Left lung (tissue), 10 donors: Measurements from ENCODE around the gene EIPR1. TPM values are rescaled to one million over a fixed set of nuclear protein-coding genes. Genes with fewer than 3 reads are reported as not detected.

Source experiments
- ATAC-seq: fragments of 200-7000 bp; cut with Tn5 transposase; one replicate; pipeline ENCODE4 v1.9.1; 2020; ENCODE audit warnings: moderate library complexity
- DNase-seq, 4 donors: peaks; one replicate each; pipeline ENCODE4 v3.0.0-alpha.2; 2013 to 2020
- H3K27ac ChIP-seq, 2 donors: fragments of 200-600 bp; sonication (generic) in 1 of 2; one replicate each; pipeline versions ENCODE4 v1.5.0 to v1.8.0; 2020 to 2021
- H3K27me3 ChIP-seq, 2 donors: fragments of 200-600 bp; sonication (generic) in 1 of 2; one replicate each; pipeline versions ENCODE4 v1.5.0 to v1.8.0; 2020 to 2021
- H3K36me3 ChIP-seq, 2 donors: fragments of 200-600 bp; sonication (generic) in 1 of 2; one replicate each; pipeline versions ENCODE4 v1.5.0 to v1.8.0; 2020 to 2021
- H3K4me1 ChIP-seq, 2 donors: fragments of 200-600 bp; one replicate each; pipeline ENCODE4 v1.8.0; 2021
- H3K4me3 ChIP-seq, 2 donors: fragments of 200-600 bp; sonication (generic) in 1 of 2; one replicate each; pipeline versions ENCODE4 v1.5.0 to v1.8.0; 2020 to 2021; ENCODE audit warnings: mild to moderate bottlenecking in 1 of 2
- H3K9me3 ChIP-seq, 2 donors: fragments of 200-600 bp; sonication (generic) in 1 of 2; one replicate each; pipeline versions ENCODE4 v1.5.0 to v1.8.0; 2020 to 2021
- CTCF ChIP-seq, 2 donors: fragments of 200-600 bp; sonication (generic) in 1 of 2; IDR thresholded peaks; one replicate each; pipeline versions ENCODE4 v1.5.0 to v1.8.0; 2021; ENCODE audit warnings: antibody characterized with exemption in 2 of 2
- intact Hi-C, 2 donors: fragments of 100-400 bp; cut with DNase I; formaldehyde crosslinking; loops; one replicate each; pipeline versions ENCODE4 v1.11.2 to v1.14.2; 2022
- polyA plus RNA-seq, 6 donors: library from polyadenylated mRNA; unstranded; fragments of 120-200 nt; gene quantifications; one replicate each; pipeline ENCODE4 v1.2.1, GENCODE V29; 2013; ENCODE audit not compliant: insufficient read length in 6 of 6
- total RNA-seq, 2 donors: library from RNA; stranded (reverse); fragmentation: NEBNext Ultra II Directional; extraction: Animal tissue kit (Norgen Biotek cat#: 25700); gene quantifications; one replicate each; pipeline ENCODE4 v1.2.1, GENCODE V29; 2021
- donor health status: DM: no; HTN: yes; CAD: no.
- donor health status: DM: no; HTN: no; CAD: no.

EIPR1 gene
- total and polyA plus RNA-seq, 8 donors: 18.1 to 24.4 (median 21.0) TPM

GRCh38 chr2:3312576-3313345 lies 64.9 kb downstream of the EIPR1 start:
- Histone ChIP-seq H3K27ac (no peak overlapping the region), H3K27me3 (no peaks in the 10 kb centered on the region), H3K9me3 (no peaks in the 10 kb centered on the region), H3K36me3 (no peaks in the 10 kb centered on the region), H3K4me3 (no peak overlapping the region), H3K4me1 (no peaks in the 10 kb centered on the region)
- DNase-seq: peak in 1 of 4 donors; percentile 29
- no peak for TF ChIP-seq CTCF (IDR thresholded peaks at IDR 0.05)
- no peak for ATAC-seq
- intact Hi-C loops: no loop called here

GRCh38 chr2:3311601-3312000 lies 66.0 kb downstream of the EIPR1 start:
- no peak overlapping the region for H3K4me3 ChIP-seq
- H3K27me3 ChIP-seq: no peaks in the 10 kb centered on the region
- no peak overlapping the region for H3K27ac ChIP-seq
- H3K36me3 ChIP-seq: no peaks in the 10 kb centered on the region
- ATAC-seq: no peak
- peak in 1 of 4 donors; percentile 45 for DNase-seq
- H3K4me1 ChIP-seq: no peaks in the 10 kb centered on the region
- intact Hi-C loops: no loop called here
- H3K9me3 ChIP-seq: no peaks in the 10 kb centered on the region
- no peak for TF ChIP-seq CTCF (IDR thresholded peaks at IDR 0.05)

- no peaks in the 10 kb centered on the region for H3K27me3 ChIP-seq
- intact Hi-C loops: no loop called here
- peak in 1 of 4 donors; percentile 60 for DNase-seq
- no peak overlapping the region for H3K27ac ChIP-seq
- ATAC-seq: no peak
- H3K9me3 ChIP-seq: no peaks in the 10 kb centered on the region
- TF ChIP-seq CTCF (IDR thresholded peaks at IDR 0.05): no peak
- H3K4me3 ChIP-seq: no peak overlapping the region
- H3K36me3 ChIP-seq: no peaks in the 10 kb centered on the region
- H3K4me1 ChIP-seq: no peaks in the 10 kb centered on the region
Observed at GRCh38 chr2:3309496-3310355, 67.9 kb downstream of the EIPR1 start.

GRCh38 chr2:3307901-3308300 lies 69.7 kb downstream of the EIPR1 start:
- DNase-seq: peak in 1 of 4 donors; percentile 21
- Histone ChIP-seq H3K4me3 (no peak overlapping the region), H3K36me3 (no peaks in the 10 kb centered on the region), H3K4me1 (peaks cover 5 to 12% of the 10 kb centered on the region in 2 donors), H3K27ac (no peak overlapping the region), H3K9me3 (no peaks in the 10 kb centered on the region), H3K27me3 (no peaks in the 10 kb centered on the region)
- TF ChIP-seq CTCF (IDR thresholded peaks at IDR 0.05): no peak
- ATAC-seq: no peak
- intact Hi-C loops: no loop called here

GRCh38 chr2:3307236-3307635 lies 70.4 kb downstream of the EIPR1 start:
- TF ChIP-seq CTCF (IDR thresholded peaks at IDR 0.05): no peak
- Histone ChIP-seq H3K36me3 (peaks cover 0 to 3% of the 10 kb centered on the region in 2 donors), H3K9me3 (no peaks in the 10 kb centered on the region), H3K27me3 (no peaks in the 10 kb centered on the region), H3K4me1 (peaks cover 6 to 12% of the 10 kb centered on the region in 2 donors), H3K27ac (no peak overlapping the region), H3K4me3 (no peak overlapping the region)
- DNase-seq: peak in 1 of 4 donors; percentile 49
- intact Hi-C loops: no loop called here
- ATAC-seq: no peak
